ENCODE data around the gene CTSS. TPM values are rescaled to one million over a fixed set of nuclear protein-coding genes. Genes with fewer than 3 reads are reported as not detected.

Gene CTSS
- total RNA-seq, 1 donor from 2014 or later = 4.4 TPM

DNA sequence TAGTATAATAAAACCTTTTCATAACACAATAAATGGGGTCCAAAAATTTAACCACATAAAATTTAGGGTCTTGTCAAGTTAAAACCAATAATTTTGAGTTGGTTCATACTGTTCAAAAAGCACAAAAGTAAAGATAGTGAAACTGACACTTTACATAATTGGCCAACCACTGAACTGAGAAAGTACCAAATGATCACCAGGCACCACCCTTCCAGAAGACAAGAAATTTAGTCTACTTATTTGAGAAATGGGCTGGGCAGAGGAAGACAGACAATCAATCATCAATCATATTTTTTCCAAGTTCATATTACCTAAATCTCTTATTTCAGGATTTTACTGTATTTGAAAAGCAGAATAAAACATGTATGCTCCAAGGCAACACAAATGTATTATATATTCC, 62.2 kb downstream of the CTSS start:
- no peak for DNase-seq (ENCODE audit: extremely low spot score, unreplicated experiment)
- TF ChIP-seq, protein P1, sequence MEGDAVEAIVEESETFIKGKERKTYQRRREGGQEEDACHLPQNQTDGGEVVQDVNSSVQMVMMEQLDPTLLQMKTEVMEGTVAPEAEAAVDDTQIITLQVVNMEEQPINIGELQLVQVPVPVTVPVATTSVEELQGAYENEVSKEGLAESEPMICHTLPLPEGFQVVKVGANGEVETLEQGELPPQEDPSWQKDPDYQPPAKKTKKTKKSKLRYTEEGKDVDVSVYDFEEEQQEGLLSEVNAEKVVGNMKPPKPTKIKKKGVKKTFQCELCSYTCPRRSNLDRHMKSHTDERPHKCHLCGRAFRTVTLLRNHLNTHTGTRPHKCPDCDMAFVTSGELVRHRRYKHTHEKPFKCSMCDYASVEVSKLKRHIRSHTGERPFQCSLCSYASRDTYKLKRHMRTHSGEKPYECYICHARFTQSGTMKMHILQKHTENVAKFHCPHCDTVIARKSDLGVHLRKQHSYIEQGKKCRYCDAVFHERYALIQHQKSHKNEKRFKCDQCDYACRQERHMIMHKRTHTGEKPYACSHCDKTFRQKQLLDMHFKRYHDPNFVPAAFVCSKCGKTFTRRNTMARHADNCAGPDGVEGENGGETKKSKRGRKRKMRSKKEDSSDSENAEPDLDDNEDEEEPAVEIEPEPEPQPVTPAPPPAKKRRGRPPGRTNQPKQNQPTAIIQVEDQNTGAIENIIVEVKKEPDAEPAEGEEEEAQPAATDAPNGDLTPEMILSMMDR (IDR thresholded peaks at IDR 0.05) = no peak
- peaks cover 2% of the 10 kb centered on the region for H3K36me3 Mint-ChIP-seq (ENCODE audit: unreplicated experiment)
- H3K27me3 Mint-ChIP-seq (ENCODE audit: unreplicated experiment) = peaks cover 47% of the 10 kb centered on the region
- no peaks in the 10 kb centered on the region for H3K9me3 Mint-ChIP-seq (ENCODE audit: unreplicated experiment)
- H3K4me3 Mint-ChIP-seq (ENCODE audit: unreplicated experiment) = no peak overlapping the region
- no peaks in the 10 kb centered on the region for H3K4me1 Mint-ChIP-seq (ENCODE audit: unreplicated experiment)
- no peak overlapping the region for H3K27ac Mint-ChIP-seq (ENCODE audit: unreplicated experiment)

DNA sequence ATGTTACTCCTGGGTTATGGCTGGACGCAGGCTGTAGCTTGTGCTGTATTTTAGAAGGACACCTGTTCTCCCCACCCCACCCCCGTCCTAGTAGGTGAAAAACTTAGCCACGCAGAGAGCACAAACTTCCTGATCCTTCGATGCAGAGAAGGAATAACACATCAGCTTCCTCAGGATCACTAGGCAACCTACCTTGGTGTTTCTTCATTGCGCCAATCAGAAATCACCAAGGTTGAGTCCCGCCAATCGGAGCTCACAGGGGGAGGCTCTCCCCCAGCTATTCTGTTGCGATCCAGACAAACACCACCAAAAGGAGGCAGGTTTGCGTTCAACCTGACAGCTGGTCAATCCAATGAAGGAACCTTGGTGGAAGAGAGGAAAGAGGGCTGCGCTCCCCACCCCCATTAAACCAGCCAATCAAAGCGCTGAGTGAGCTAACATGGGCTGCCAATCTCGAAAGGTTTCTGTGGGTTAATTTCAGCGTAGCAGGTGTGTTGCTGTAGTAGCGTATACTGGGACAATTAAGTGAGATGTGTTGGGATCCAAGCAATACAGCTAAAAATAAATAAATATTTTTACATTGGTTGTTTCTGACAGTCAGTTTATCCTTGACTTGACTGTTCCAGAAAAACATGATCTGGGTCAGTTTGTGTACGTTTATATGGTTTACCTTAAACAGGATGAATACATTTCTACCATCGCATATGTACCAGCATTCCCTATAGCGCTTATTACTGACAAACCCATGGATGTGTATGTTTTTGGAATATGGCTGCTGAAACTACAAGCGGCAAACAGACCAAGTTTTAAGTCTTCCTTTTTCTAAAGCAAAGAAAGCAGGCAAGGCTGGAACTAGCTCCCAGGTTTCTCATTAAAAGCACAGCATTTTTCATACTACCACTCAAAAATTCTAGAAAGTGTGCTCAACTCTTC, 68.3 kb downstream of the CTSS start, which contains the start of gene GOLPH3L:
TSS of gene GOLPH3L (minus strand) at position 160 of the 933 bp plus-strand sequence. CDS start 2,316 bp downstream, outside the sequence.
- Mint-ChIP-seq H3K27ac (ENCODE audit: unreplicated experiment) (peak within 1 kb of the TSS; percentile 86), H3K4me3 (ENCODE audit: unreplicated experiment) (peak within 1 kb of the TSS; percentile 93), H3K4me1 (ENCODE audit: unreplicated experiment) (peaks cover 18% of the 10 kb centered on the region), H3K9me3 (ENCODE audit: unreplicated experiment) (no peaks in the 10 kb centered on the region), H3K36me3 (ENCODE audit: unreplicated experiment) (peaks cover 18% of the 10 kb centered on the region), H3K27me3 (ENCODE audit: unreplicated experiment) (peaks cover 17% of the 10 kb centered on the region)
- DNase-seq (ENCODE audit: extremely low spot score, unreplicated experiment) = peak; percentile 96
- TF ChIP-seq, protein P1 (IDR thresholded peaks at IDR 0.05) = peak; percentile 46

DNA sequence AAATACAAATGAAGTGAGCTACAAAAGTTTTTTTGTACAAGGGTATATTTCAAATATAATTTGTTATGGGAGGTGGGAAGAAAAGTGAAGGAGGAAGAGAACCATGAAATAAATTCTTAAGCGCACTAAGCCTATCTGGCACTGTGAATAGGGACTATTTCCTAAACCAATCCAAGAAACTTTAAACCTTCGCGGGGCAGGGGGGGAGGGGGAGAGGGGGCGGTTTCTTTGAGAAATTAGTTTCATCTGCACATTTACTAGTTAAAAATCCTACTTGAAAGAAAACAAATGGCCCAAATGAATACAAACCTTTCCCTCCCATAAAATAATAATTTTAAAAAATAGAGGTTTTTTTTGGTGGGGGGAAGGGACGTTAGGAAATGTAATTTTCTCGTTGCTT, 69.0 kb downstream of the CTSS start:
- TF ChIP-seq, protein P1 (IDR thresholded peaks at IDR 0.05) = no peak
- Mint-ChIP-seq H3K36me3 (ENCODE audit: unreplicated experiment) (peaks cover 20% of the 10 kb centered on the region), H3K4me3 (ENCODE audit: unreplicated experiment) (peak overlapping the region; percentile 93), H3K9me3 (ENCODE audit: unreplicated experiment) (no peaks in the 10 kb centered on the region), H3K27ac (ENCODE audit: unreplicated experiment) (peak overlapping the region; percentile 86), H3K4me1 (ENCODE audit: unreplicated experiment) (peaks cover 18% of the 10 kb centered on the region), H3K27me3 (ENCODE audit: unreplicated experiment) (peaks cover 13% of the 10 kb centered on the region)
- DNase-seq (ENCODE audit: extremely low spot score, unreplicated experiment) = no peak

DNA sequence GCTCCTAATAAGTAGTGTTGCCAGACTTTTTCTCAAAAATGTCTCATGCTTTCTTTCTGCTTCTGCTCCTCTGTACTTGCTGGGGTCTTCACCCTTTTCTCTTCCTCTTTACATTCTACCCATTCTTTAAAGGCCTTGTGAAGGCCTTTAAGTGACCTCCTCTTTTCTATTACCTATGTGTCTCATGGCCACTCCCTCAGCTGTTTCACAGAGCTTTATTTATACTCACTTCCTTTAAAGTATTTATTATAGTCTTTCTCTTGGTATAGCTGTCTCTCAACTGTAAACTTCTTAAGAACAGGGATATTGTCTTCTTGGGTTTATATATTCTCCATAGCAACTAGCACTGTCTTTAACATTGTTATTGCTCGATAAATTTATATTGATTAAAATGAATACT, 69.4 kb downstream of the CTSS start:
- Mint-ChIP-seq H3K9me3 (ENCODE audit: unreplicated experiment) (no peaks in the 10 kb centered on the region), H3K27me3 (ENCODE audit: unreplicated experiment) (peaks cover 11% of the 10 kb centered on the region), H3K4me1 (ENCODE audit: unreplicated experiment) (peaks cover 18% of the 10 kb centered on the region), H3K27ac (ENCODE audit: unreplicated experiment) (peak overlapping the region; percentile 86), H3K4me3 (ENCODE audit: unreplicated experiment) (peak overlapping the region; percentile 93), H3K36me3 (ENCODE audit: unreplicated experiment) (peaks cover 23% of the 10 kb centered on the region)
- TF ChIP-seq, protein P1 (IDR thresholded peaks at IDR 0.05) = no peak
- no peak for DNase-seq (ENCODE audit: extremely low spot score, unreplicated experiment)

DNA sequence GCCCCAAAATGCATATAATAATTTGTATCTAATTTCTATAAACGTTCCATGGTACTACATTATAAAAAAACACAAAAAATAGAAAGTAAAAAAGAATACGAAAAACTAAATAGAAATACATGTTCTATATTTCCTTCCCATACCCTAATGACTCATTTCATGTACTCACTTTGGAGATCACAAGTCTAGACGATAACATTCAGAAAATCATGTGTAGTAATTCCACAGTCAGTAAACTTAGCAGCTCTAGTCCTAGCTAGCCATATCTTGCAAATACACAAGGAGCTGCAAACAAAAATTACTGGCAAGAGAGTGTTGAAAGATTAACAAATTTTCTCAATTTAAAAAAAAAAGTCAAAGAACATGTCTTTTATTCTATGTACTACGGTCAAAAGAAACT, 70.0 kb downstream of the CTSS start:
- DNase-seq (ENCODE audit: extremely low spot score, unreplicated experiment) = no peak
- TF ChIP-seq, protein P1 (IDR thresholded peaks at IDR 0.05) = no peak
- H3K27ac Mint-ChIP-seq (ENCODE audit: unreplicated experiment) = no peak overlapping the region

More for the DNA sequence above, 70.0 kb downstream of the CTSS start:
- Mint-ChIP-seq H3K4me3 (ENCODE audit: unreplicated experiment) (peak overlapping the region; percentile 7), H3K27me3 (ENCODE audit: unreplicated experiment) (peaks cover 6% of the 10 kb centered on the region), H3K4me1 (ENCODE audit: unreplicated experiment) (peaks cover 18% of the 10 kb centered on the region), H3K36me3 (ENCODE audit: unreplicated experiment) (peaks cover 25% of the 10 kb centered on the region), H3K9me3 (ENCODE audit: unreplicated experiment) (no peaks in the 10 kb centered on the region)

Measured in osteocyte (in vitro differentiated cells).